ENCODE results near the gene OR10G7. TPM values are rescaled to one million over a fixed set of nuclear protein-coding genes. Genes with fewer than 3 reads are reported as not detected.

OR10G7 gene
- total and polyA plus RNA-seq, 2 donors (not counting 3 experiments of a cell fraction or from before 2014, with no cell fraction given) = not detected

- FAIRE-seq (no peak), DNase-seq (ENCODE audit: low read depth, low spot score) (no peak)
- no peak overlapping the region for H3K9ac ChIP-seq (replicated peaks; ENCODE audit: extremely low read depth, insufficient read depth, low read length)
- H3K4me2 ChIP-seq (ENCODE audit: insufficient read depth, low read length) = no peak overlapping the region
- H3K4me3 ChIP-seq (replicated peaks in 1 of 3; ENCODE audit: insufficient read depth in 1 of 3, low read depth in 1 of 3, low read length in 3 of 3) = no peak overlapping the region
- no peaks in the 10 kb centered on the region for H3K79me2 ChIP-seq (ENCODE audit: control insufficient read depth, insufficient read depth, low read length)
- CTCF ChIA-PET = interaction anchor here (1.4 kb wide), 1 partner anchor 16 kb away, joined by 6 read pairs; no protein-coding TSS in a partner anchor
- POLR2A ChIA-PET = no interaction called here
- no peaks in the 10 kb centered on the region for H3K4me1 ChIP-seq (ENCODE audit: control insufficient read depth, extremely low read depth, insufficient read depth, low read length)
- no peaks in the 10 kb centered on the region for H3K9me1 ChIP-seq (replicated peaks; ENCODE audit: control insufficient read depth, extremely low read depth, insufficient read depth, low read length)
- no peak overlapping the region for H2AFZ ChIP-seq (ENCODE audit: low read depth, low read length)
- no peaks in the 10 kb centered on the region for H3K27me3 ChIP-seq (ENCODE audit: control insufficient read depth in 2 of 2, insufficient read depth in 2 of 2, low read length in 2 of 2)
- no peak for TF ChIP-seq JUN (IDR thresholded peaks at IDR 0.05; ENCODE audit: borderline replicate concordance, insufficient read depth, insufficient read length, low read depth)
- no peak for TF ChIP-seq MAX (IDR thresholded peaks at IDR 0.05; ENCODE audit: insufficient read depth, insufficient read length)
- TF ChIP-seq POLR2AphosphoS5 (IDR thresholded peaks at IDR 0.05; ENCODE audit: insufficient read depth, low read depth, low read length) = no peak
- no peak for TF ChIP-seq EZH2 (IDR thresholded peaks at IDR 0.05; ENCODE audit: borderline replicate concordance, low read depth, low read length, severe bottlenecking)
- intact Hi-C loops (cut with micrococcal nuclease) = no loop called here
- H3K27ac ChIP-seq (ENCODE audit: insufficient read depth, low read depth, low read length) = no peak overlapping the region
- dilution Hi-C loops (cut with MboI; ENCODE audit: extremely low pct_ligation_motif_present, low sequenced_read_pairs) = no loop called here
- no peaks in the 10 kb centered on the region for H4K20me1 ChIP-seq (replicated peaks; ENCODE audit: control insufficient read depth, extremely low read depth, insufficient read depth, low read length)
- BruUV-seq (replicated peaks) = no TSS peak
- no peaks in the 10 kb centered on the region for H3K9me3 ChIP-seq (replicated peaks; ENCODE audit: control insufficient read depth, insufficient read depth, low read length)
- no peaks in the 10 kb centered on the region for H3K36me3 ChIP-seq (ENCODE audit: control insufficient read depth in 2 of 2, extremely low read depth in 1 of 2, insufficient read depth in 2 of 2, low read length in 2 of 2)
Measured at GRCh38 chr11:124052966-124053365, 11.8 kb upstream of the OR10G7 start.

- Histone ChIP-seq H3K36me3 (ENCODE audit: control insufficient read depth in 2 of 2, extremely low read depth in 1 of 2, insufficient read depth in 2 of 2, low read length in 2 of 2) (no peaks in the 10 kb centered on the region), H3K9ac (replicated peaks; ENCODE audit: extremely low read depth, insufficient read depth, low read length) (no peak overlapping the region), H3K79me2 (ENCODE audit: control insufficient read depth, insufficient read depth, low read length) (no peaks in the 10 kb centered on the region), H3K4me3 (replicated peaks in 1 of 3; ENCODE audit: insufficient read depth in 1 of 3, low read depth in 1 of 3, low read length in 3 of 3) (no peak overlapping the region), H3K4me1 (ENCODE audit: control insufficient read depth, extremely low read depth, insufficient read depth, low read length) (no peaks in the 10 kb centered on the region), H3K9me1 (replicated peaks; ENCODE audit: control insufficient read depth, extremely low read depth, insufficient read depth, low read length) (no peaks in the 10 kb centered on the region), H2AFZ (ENCODE audit: low read depth, low read length) (no peak overlapping the region), H3K9me3 (replicated peaks; ENCODE audit: control insufficient read depth, insufficient read depth, low read length) (no peaks in the 10 kb centered on the region), H3K27ac (ENCODE audit: insufficient read depth, low read depth, low read length) (no peak overlapping the region), H3K4me2 (ENCODE audit: insufficient read depth, low read length) (no peak overlapping the region), H3K27me3 (ENCODE audit: control insufficient read depth in 2 of 2, insufficient read depth in 2 of 2, low read length in 2 of 2) (no peaks in the 10 kb centered on the region), H4K20me1 (replicated peaks; ENCODE audit: control insufficient read depth, extremely low read depth, insufficient read depth, low read length) (no peaks in the 10 kb centered on the region)
- no peak for TF ChIP-seq MAX (IDR thresholded peaks at IDR 0.05; ENCODE audit: insufficient read depth, insufficient read length)
- no peak for TF ChIP-seq EZH2 (IDR thresholded peaks at IDR 0.05; ENCODE audit: borderline replicate concordance, low read depth, low read length, severe bottlenecking)
- no peak for TF ChIP-seq JUN (IDR thresholded peaks at IDR 0.05; ENCODE audit: borderline replicate concordance, insufficient read depth, insufficient read length, low read depth)
- TF ChIP-seq FOS (IDR thresholded peaks at IDR 0.05; ENCODE audit: borderline replicate concordance, insufficient read depth, low read length) = no peak
- no peak for TF ChIP-seq GATA2 (IDR thresholded peaks at IDR 0.05; ENCODE audit: insufficient read depth, insufficient read length, low read depth, low read length)
- no peak for TF ChIP-seq MYC (IDR thresholded peaks at IDR 0.05; ENCODE audit: low read depth, low read length)
- no peak for TF ChIP-seq POLR2AphosphoS5 (IDR thresholded peaks at IDR 0.05; ENCODE audit: insufficient read depth, low read depth, low read length)
- no peak for TF ChIP-seq POLR2A (IDR thresholded peaks at IDR 0.05; ENCODE audit: low read depth, low read length)
- no peak for TF ChIP-seq CTCF (IDR thresholded peaks at IDR 0.05; ENCODE audit: extremely low read depth in 1 of 2, insufficient read depth in 1 of 2, low read depth in 1 of 2, low read length in 2 of 2)
- FAIRE-seq = no peak
- no TSS peak for BruUV-seq (replicated peaks)
- DNase-seq (ENCODE audit: low read depth, low spot score) = no peak
- ChIA-PET CTCF (no interaction called here), POLR2A (no interaction called here)
- intact Hi-C loops (cut with micrococcal nuclease) (no loop called here), dilution Hi-C loops (cut with MboI; ENCODE audit: extremely low pct_ligation_motif_present, low sequenced_read_pairs) (no loop called here)
Measured at GRCh38 chr11:124050748-124051147, 9.6 kb upstream of the OR10G7 start.

Data from endothelial cell of umbilical vein (primary cell).